ENCODE data around the gene NRDE2.
A peak's percentile ranks its signal among the peaks of the same experiment; 100 is the strongest.
"Not testable (repeated sequence)": the region's sequence is repeated elsewhere in the genome, so short reads cannot be mapped to it uniquely, and the experiment has no call there.

Gene NRDE2

DNA sequence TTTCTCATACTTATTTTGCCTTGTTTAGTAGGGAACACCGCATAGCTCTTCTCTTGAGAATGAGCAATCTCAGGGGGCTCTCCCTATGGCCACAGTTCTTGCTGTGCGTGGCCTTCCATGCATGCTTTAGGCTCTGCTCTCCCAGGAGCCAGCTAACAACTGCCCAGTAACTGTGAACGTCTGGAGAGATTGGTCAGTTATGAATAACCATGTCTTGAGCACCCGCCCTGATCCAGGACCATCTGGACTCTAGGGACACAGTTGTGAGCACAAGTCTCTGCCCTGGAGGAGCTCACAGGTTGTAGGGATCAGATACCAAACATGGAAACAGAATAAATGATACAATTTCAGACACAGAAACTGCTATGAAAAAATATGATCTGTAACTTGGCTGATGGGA is 63.3 kb downstream of the NRDE2 start:
- DNase-seq (ENCODE audit: low spot score) = no peak

DNA sequence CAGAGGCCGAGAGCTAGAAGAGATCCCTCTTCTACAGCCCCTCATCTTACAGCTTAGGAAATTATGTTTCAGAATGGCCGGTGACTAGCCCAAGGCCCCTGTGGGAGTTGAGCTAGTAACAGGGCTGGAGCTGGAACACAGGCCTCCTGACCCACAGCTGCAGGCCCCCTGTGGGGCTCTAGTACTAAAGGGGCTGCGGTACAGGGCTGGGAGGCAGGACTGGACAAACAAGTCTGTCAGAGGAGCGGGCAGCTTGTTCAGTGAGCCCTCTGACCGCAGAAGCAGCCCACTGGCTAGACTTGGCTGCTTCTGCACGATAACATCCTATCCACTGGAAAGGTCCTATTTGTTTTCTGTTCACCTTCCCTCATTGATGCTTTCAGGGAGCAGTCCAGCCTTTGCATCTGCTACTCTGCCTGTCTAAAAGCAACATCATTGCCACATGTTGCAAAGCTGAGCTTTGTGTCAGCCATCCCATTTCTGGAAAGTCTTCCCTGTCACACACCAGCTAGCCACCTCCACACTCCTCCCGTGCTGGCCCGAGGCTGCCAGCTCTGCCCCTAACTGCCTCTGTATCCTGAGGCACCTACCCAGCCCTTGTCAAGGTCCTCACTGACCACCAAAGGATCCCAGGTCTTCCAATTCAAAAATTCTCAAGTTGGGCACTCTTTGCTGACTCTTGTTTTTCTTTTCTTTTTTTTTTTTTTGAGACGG is 65.1 kb downstream of the NRDE2 start:
- no peak for DNase-seq (ENCODE audit: low spot score)

DNA sequence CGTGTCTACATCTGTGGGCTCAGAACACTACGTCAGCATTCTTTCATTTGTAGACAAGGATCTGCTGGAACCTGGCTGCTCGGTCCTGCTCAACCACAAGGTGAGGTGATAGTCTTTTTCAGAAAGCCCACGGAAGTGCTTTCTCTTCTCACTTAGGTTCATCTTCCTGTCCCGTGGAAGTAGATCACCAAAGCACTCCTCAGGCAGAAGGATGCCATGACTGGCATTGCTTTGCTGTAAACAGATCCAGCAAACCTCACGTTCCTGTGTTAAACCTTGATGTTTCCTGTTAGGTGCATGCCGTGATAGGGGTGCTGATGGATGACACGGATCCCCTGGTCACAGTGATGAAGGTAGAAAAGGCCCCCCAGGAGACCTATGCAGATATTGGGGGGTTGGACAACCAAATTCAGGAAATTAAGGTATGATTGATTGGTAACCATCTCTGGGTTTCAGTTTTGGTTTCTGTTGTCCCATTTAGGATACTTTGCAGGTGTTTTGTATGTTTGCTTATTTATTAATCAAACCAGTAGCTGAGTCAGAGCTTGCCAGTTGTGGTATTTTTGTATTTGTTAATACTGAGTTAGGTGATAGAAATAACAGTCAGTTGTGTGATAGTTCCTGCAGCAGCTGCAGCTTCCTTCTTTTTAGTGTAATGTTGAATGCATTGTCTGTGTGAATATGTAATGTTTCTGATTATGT is 67.8 kb downstream of the NRDE2 start:
- DNase-seq (ENCODE audit: low spot score) = no peak

- DNase-seq (ENCODE audit: low spot score) = peak; percentile 92
Observed at GRCh38 chr14:90256354-90257131, 75.2 kb downstream of the NRDE2 start, which contains the start of gene PSMC1. Gene PSMC1, plus strand, starts transcription at chr14:90256553. Its CDS starts 45 bp downstream, at chr14:90256598.

GRCh38 chr14:90255871-90256270 is 75.9 kb downstream of the NRDE2 start:
- DNase-seq (ENCODE audit: low spot score) = no peak

GRCh38 chr14:90253826-90254225 is 77.9 kb downstream of the NRDE2 start:
- DNase-seq (ENCODE audit: low spot score) = no peak

DNA sequence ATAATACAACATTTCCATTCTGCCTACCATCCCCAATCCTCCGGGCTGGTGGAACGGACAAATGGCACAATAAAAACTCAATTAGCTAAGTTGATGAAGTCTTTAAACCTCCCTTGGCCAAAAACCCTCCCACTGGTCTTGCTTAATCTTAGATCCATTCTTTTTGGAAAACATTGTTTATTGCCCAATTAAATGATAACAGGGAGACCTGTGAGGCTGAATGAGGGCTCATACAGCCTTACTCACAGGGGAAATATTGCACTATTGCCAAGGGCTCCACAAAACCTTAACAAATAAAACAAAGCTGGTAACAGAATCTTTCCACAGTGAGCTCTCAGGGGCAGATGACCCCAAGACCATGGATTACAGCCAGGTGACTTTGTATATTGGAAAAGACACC is 83.1 kb downstream of the NRDE2 start:
- no peak for DNase-seq (ENCODE audit: low spot score)

DNA sequence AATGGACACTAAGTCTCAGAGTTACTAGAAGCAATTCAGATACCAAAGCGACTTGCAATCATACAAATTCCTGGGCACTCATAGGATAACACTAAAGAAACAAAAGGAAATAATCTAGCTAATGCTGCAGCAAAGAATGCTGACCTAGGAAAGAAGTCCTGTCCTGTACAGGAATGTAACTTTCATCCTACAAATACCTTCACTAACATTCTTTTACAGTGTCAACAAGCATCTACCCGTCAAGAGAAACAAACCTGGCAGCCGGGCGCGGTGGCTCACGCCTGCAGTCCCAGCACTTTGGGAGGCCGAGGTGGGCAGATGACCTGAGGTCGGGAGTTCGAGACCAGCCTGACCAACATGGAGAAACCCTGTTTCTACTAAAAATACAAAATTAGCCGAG is 84.3 kb downstream of the NRDE2 start:
- not testable (repeated sequence) for DNase-seq (ENCODE audit: low spot score)

DNA sequence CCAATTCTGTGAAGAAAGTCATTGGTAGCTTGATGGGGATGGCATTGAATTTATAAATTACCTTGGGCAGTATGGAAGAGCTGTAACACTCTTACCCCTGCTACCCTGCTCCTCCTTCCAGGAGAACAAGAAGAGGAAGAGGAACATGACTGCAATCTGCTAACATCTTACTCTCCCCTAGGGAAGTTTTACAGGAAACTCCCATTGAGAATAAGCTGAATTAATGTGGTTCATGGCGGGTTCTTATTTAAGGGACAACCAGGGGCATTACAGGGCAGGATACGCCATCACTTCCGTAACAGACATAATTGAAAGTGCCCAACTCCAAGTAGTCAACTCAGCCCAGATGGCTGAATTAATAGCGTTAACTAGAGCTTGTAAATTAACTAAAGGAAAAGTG is 84.8 kb downstream of the NRDE2 start:
- DNase-seq (ENCODE audit: low spot score) = no peak

DNA sequence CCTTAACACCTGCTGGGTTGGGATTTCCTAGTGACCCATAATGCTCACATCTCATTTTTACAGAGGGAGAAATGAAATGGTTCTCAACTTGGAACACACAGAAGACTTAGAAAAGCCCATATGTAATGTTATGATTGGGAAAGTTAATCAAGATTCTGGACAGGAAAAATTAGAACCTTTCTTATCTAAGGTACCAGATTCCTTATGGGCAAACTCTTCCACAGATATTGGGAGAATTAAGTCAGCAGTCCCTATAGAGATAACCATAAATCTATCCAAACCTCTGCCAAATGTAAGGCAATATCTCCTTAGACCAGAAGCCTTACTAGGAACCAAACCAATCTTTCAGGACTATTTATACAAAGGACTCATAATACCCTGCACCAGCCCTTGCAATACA is 89.3 kb downstream of the NRDE2 start:
- DNase-seq (ENCODE audit: low spot score) = no peak

DNA sequence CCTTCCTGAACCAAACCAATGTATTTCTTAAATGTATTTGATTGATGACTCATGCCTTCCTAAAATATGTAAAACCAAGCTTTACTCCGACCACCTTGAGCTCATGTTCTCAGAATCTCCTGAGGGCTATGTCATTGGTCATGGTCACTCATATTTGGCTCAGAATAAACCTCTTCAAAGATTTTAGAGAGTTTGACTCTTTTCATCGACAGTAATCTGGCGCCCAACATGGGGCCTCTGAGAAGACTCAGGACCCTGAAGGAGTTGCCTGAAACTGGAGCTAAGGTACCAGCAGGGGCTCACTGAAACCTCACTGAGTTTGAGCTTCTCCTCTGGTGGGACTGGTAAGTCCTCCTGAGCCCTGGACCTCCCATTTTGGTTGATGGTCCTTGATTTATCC is 92.6 kb downstream of the NRDE2 start:
- no peak for DNase-seq (ENCODE audit: low spot score)

DNA sequence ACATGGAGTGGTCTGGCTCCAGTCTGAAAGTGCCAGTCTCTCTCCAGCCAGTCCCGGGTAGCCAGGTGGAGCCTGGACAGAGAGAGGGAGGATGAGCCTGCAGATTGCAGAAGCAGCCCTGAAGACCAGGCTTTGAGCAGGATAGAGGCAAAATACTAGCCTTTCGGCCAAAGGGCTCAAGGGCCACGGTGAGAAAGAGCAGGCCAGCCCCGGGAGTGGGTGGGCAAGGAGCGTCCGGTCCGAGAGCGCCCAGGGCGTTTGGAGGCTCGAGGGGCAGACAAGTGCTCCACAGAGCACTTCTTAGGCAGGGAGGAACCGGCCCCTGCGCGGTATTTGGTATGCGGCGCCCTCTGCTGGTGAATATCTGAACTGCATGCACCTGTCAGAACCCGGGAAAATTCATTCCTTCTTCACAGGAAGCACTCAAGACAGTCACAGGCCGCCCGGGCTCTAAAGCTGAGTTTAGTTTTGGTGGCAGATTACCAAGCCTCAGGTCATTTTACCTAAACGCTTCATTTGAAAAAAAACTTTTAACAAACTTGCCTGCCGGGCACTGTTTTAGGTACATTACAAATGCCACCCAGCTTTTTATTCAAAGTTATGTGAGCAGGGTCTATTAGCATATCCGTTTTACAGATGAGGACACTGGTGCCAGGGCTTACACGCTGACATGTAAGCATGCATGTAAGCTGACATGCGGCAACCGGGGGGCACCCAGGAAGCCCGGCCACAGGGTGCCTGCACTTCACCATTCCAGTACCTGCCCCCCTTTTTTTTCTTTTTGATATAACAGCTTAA is 96.4 kb downstream of the NRDE2 start:
- DNase-seq (ENCODE audit: low spot score) = peak; percentile 57

DNA sequence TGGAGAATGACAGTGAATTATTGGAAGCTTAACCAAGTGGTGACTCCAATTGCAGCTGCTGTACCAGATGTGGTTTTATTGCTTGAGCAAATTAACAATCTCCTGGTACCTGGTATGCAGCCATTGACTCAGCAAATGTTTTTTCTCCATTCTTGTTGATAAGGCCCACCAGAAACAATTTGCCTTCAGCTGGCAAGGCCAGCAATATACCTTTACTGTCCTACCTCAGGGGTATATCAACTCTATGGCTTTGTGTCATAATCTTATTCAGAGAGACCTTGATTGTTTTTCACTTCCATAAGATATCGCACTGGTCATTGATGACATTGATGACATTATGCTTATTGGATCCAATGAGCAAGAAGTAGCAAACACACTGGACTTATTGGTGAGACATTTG is 101.8 kb downstream of the NRDE2 start:
- DNase-seq (ENCODE audit: low spot score) = not testable (repeated sequence)

- no peak for DNase-seq (ENCODE audit: low spot score)
Observed at GRCh38 chr14:90228478-90228877, 103.3 kb downstream of the NRDE2 start.

Measured in CD4-positive, alpha-beta T cell treated with Interleukin-15 for 4 hours (primary cell).